C4-2B (cell line): ENCODE measurements around the gene EMILIN3.

ENCODE experiments used
- ZFX ChIP-seq: fragments of 450-650 bp; IDR thresholded peaks from 2 replicates; pipeline ENCODE4 v1.6.1; 2017
- TF ChIP-seq, protein P1 (sequence below): fragments of 450-650 bp; conservative IDR thresholded peaks from 2 replicates; pipeline ENCODE4 v1.5.1; 2017; ENCODE audit warnings: mild to moderate bottlenecking

DNA sequence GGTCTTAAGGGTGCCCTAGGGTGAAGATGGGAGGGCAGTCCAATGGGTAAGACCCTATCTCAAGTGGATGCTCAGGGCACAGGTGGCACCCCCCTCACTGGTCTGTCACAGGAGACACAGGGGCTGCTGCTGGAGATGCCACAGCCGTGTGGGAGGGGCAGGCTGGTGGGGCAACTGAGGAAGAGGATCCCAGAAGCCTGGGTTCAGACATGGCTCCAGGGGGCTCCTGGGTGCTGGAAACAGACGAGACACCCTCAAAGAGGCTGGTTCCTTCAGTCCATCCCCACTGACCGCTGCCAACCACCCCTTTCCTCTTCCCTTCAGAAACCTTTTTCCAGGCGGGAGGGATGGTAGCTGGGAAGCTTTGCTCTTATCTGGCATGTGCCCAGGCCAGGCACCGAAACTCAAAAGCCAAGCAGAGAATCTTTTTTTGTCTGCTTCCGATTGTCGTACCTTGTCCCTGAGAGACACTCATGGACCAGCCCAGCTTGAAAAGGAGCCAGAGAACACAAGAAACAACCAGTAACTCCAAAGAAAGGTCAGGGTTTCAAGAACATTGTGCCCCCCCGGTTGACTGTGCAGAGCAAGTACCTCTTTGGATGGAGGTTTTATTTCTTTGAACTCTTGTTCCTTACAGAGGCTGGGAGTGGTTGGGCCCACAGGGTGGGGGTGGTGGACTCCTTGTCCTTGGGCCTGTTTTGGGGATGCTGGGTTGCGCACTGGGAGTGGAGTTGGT, 28.5 kb upstream of the EMILIN3 start:
- TF ChIP-seq, protein P1, sequence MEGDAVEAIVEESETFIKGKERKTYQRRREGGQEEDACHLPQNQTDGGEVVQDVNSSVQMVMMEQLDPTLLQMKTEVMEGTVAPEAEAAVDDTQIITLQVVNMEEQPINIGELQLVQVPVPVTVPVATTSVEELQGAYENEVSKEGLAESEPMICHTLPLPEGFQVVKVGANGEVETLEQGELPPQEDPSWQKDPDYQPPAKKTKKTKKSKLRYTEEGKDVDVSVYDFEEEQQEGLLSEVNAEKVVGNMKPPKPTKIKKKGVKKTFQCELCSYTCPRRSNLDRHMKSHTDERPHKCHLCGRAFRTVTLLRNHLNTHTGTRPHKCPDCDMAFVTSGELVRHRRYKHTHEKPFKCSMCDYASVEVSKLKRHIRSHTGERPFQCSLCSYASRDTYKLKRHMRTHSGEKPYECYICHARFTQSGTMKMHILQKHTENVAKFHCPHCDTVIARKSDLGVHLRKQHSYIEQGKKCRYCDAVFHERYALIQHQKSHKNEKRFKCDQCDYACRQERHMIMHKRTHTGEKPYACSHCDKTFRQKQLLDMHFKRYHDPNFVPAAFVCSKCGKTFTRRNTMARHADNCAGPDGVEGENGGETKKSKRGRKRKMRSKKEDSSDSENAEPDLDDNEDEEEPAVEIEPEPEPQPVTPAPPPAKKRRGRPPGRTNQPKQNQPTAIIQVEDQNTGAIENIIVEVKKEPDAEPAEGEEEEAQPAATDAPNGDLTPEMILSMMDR, result no peak
- no peak for TF ChIP-seq ZFX
